ENCODE data around the gene ACTR1B. TPM values are rescaled to one million over a fixed set of nuclear protein-coding genes. Genes with fewer than 3 reads are reported as not detected.
"Not testable (repeated sequence)": the region's sequence is repeated elsewhere in the genome, so short reads cannot be mapped to it uniquely, and the experiment has no call there.

The ACTR1B gene
- total RNA-seq = 30.3 TPM

DNA sequence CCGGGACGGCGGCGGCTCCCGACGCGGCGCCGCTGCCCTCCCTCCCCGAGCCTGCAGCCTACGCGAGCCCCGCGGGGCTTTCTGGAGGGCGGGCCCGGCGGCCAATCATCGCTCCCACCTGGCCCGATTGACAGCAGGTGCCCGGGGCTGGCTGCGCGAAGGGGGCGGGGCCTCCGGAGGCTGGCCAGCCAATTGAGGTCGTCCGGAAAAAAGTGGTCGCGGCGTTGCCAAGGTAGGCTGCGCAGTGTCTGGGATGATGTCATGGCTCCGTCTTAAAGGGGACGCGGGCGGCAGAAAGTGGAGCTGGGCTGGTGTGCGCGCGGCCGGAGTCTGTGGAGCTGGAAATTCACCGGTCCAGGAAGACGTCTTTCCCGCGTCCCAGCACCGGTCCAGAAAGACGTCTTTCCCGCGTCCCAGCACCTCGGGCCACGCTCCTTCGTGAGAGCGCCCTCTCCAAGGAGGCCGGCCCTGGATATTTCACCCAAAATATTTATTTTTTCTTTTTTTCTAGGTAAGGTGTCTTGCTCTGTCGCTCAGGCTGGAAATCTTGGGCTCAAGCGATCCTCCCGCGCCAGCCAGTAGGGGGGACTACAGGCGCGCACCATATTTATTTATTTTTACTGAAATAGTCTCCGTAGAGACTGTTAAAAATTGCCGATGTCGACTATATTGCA is at the start of gene ACTR1B:
TSS of gene ACTR1B (minus strand) at position 83 of the 674 bp plus-strand sequence. CDS start 154 bp downstream, outside the sequence.
- no peaks in the 10 kb centered on the region for H3K27me3 ChIP-seq (ENCODE audit: control insufficient read depth in 3 of 3, insufficient read depth in 3 of 3, low read length in 3 of 3)
- H3K27ac ChIP-seq (ENCODE audit: low read depth, low read length) = peak within 1 kb of the TSS; percentile 94
- no peaks in the 10 kb centered on the region for H3K9me3 ChIP-seq (ENCODE audit: control insufficient read depth in 3 of 3, low read length in 3 of 3)
- peaks cover 22 to 33% (median 30%) of the 10 kb centered on the region in 3 donors for H3K4me1 ChIP-seq (ENCODE audit: control insufficient read depth in 3 of 3, insufficient read depth in 3 of 3, low read length in 3 of 3)
- peak within 1 kb of the TSS; percentile 83 to 96 (median 93) for H3K4me3 ChIP-seq (ENCODE audit: low read length in 3 of 3)
- peak within 1 kb of the TSS; percentile 89 to 97 (median 93) for H3K9ac ChIP-seq (ENCODE audit: low read depth in 1 of 3, low read length in 3 of 3)
- peaks cover 10 to 11% (median 11%) of the 10 kb centered on the region in 3 donors for H3K36me3 ChIP-seq (ENCODE audit: control insufficient read depth in 3 of 3, insufficient read depth in 3 of 3, low read length in 3 of 3)

DNA sequence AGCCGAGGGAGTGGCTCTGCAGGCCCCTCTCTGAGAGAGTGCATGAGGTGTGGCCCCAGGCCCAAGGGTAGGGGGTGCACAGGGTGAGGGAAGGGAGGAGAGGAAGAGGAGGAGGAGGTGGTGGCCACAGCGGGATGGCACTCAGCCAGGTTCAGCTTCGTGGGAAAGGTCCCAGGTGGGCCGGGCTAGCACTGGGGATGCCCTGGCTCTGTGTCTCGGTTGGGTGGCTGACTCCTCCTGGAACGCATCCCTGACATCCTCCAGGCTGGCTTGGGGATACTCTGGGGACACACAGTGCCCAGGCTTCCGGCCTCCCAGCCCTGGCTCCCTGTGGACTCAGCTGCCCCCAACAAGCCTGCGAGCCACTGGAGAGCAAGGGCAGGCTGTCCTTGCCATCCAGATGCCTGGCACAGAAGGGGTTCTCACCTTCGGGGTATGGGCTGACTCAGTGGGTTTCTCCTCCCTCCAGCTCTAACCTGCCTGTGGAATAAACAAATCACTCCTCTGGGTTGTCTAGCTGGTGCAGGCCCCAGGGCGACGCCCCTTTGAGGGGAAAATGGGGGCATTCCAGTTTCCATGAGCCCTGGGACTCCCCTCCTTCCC is 49.0 kb upstream of the ACTR1B start:
- Histone ChIP-seq H3K27ac (ENCODE audit: low read depth, low read length) (no peak overlapping the region), H3K4me3 (ENCODE audit: low read length in 3 of 3) (no peak overlapping the region)

DNA sequence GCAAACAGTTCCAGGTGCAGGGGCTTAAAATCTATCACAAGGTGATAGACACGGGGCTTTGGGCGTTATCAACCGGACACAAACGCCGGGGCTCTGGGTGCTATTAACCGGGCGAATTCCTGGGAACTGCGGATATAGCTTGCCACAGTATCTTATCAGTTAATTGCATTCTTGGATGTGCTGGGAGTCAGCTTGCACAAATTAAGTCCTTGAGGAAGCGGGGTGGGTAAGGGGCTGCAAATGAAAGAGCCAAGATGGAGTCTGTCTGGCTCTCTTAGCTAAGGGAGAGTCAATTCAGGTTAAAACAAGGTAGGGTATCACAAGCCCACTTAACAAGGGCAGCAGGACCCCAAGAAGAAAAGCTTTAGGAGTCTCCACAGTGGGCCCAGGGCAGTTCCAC is 48.3 kb upstream of the ACTR1B start:
- not testable (repeated sequence) for H3K9ac ChIP-seq (ENCODE audit: low read depth in 1 of 3, low read length in 3 of 3); H3K27ac ChIP-seq (ENCODE audit: low read depth, low read length); H3K9me3 ChIP-seq (ENCODE audit: control insufficient read depth in 3 of 3, low read length in 3 of 3); H3K36me3 ChIP-seq (ENCODE audit: control insufficient read depth in 3 of 3, insufficient read depth in 3 of 3, low read length in 3 of 3); H3K4me3 ChIP-seq (ENCODE audit: low read length in 3 of 3); H3K4me1 ChIP-seq (ENCODE audit: control insufficient read depth in 3 of 3, insufficient read depth in 3 of 3, low read length in 3 of 3); H3K27me3 ChIP-seq (ENCODE audit: control insufficient read depth in 3 of 3, insufficient read depth in 3 of 3, low read length in 3 of 3)

More for the DNA sequence above, 49.0 kb upstream of the ACTR1B start:
- H3K36me3 ChIP-seq (ENCODE audit: control insufficient read depth in 3 of 3, insufficient read depth in 3 of 3, low read length in 3 of 3) = no peaks in the 10 kb centered on the region
- H3K4me1 ChIP-seq (ENCODE audit: control insufficient read depth in 3 of 3, insufficient read depth in 3 of 3, low read length in 3 of 3) = no peaks in the 10 kb centered on the region
- no peak overlapping the region for H3K9ac ChIP-seq (ENCODE audit: low read depth in 1 of 3, low read length in 3 of 3)
- H3K9me3 ChIP-seq (ENCODE audit: control insufficient read depth in 3 of 3, low read length in 3 of 3) = no peaks in the 10 kb centered on the region
- H3K27me3 ChIP-seq (ENCODE audit: control insufficient read depth in 3 of 3, insufficient read depth in 3 of 3, low read length in 3 of 3) = peaks cover 0 to under 1% (median 0%) of the 10 kb centered on the region in 3 donors

DNA sequence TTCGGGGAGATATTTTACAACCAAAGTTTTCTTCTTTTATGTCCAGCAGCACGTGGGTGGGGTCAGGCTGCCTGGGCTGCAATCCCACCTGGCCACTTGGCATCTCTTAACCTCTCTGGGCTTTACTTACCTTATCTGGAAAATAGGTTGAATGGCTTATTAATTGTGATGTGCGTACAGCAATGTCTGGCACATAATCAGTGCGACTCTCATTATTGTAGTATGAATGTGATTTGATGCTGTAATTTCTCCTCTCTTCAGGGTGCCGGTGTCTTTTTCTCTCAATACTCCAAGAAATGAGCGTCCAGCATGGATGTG is 47.5 kb upstream of the ACTR1B start:
- peaks cover 0 to 6% (median 3%) of the 10 kb centered on the region in 3 donors for H3K27me3 ChIP-seq (ENCODE audit: control insufficient read depth in 3 of 3, insufficient read depth in 3 of 3, low read length in 3 of 3)
- no peak overlapping the region for H3K27ac ChIP-seq (ENCODE audit: low read depth, low read length)
- no peak overlapping the region for H3K9ac ChIP-seq (ENCODE audit: low read depth in 1 of 3, low read length in 3 of 3)
- H3K4me1 ChIP-seq (ENCODE audit: control insufficient read depth in 3 of 3, insufficient read depth in 3 of 3, low read length in 3 of 3) = no peaks in the 10 kb centered on the region
- no peak overlapping the region for H3K4me3 ChIP-seq (ENCODE audit: low read length in 3 of 3)
- no peaks in the 10 kb centered on the region for H3K9me3 ChIP-seq (ENCODE audit: control insufficient read depth in 3 of 3, low read length in 3 of 3)
- no peaks in the 10 kb centered on the region for H3K36me3 ChIP-seq (ENCODE audit: control insufficient read depth in 3 of 3, insufficient read depth in 3 of 3, low read length in 3 of 3)

DNA sequence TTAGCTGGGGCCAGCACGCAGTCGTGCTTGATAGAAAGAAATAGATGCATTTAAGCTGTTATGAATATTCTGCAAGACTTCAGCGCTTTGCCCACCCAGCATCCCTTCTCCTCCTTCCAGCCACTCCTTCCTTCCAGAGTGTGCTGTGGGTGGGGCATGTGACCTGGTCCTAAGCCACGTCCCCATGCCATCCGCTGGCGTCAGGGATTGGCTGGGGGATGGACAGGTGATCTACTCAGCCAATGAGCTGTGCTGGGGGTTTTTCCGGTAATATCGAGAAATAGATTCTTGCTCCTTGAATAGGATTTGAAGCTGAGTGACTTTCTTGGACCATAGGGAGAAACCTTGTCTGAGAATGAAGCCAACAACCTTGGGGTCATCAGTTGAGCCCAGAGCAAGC is 44.8 kb upstream of the ACTR1B start:
- H3K4me1 ChIP-seq (ENCODE audit: control insufficient read depth in 3 of 3, insufficient read depth in 3 of 3, low read length in 3 of 3) = no peaks in the 10 kb centered on the region
- no peak overlapping the region for H3K27ac ChIP-seq (ENCODE audit: low read depth, low read length)
- no peaks in the 10 kb centered on the region for H3K9me3 ChIP-seq (ENCODE audit: control insufficient read depth in 3 of 3, low read length in 3 of 3)
- H3K27me3 ChIP-seq (ENCODE audit: control insufficient read depth in 3 of 3, insufficient read depth in 3 of 3, low read length in 3 of 3) = peaks cover 0 to 6% (median 3%) of the 10 kb centered on the region in 3 donors
- no peak overlapping the region for H3K4me3 ChIP-seq (ENCODE audit: low read length in 3 of 3)
- H3K36me3 ChIP-seq (ENCODE audit: control insufficient read depth in 3 of 3, insufficient read depth in 3 of 3, low read length in 3 of 3) = no peaks in the 10 kb centered on the region
- no peak overlapping the region for H3K9ac ChIP-seq (ENCODE audit: low read depth in 1 of 3, low read length in 3 of 3)

DNA sequence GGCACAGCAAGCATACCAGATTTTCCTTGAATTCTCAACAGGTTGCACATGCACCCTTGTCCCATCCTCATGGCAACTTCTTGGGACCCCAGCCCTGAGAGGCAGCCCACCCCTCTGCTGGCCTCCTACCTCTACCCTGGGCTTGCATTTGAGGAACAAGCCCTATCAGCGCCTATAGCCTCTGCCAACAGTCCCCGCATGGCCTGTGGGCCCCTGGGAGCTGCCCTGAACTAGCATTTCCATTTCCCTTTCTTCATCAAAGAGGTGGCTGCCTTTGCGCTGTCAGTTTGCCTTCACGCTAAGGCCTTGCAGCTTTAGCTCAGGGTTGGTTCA is 44.2 kb upstream of the ACTR1B start:
- Histone ChIP-seq H3K36me3 (ENCODE audit: control insufficient read depth in 3 of 3, insufficient read depth in 3 of 3, low read length in 3 of 3) (no peaks in the 10 kb centered on the region), H3K27ac (ENCODE audit: low read depth, low read length) (no peak overlapping the region), H3K9ac (ENCODE audit: low read depth in 1 of 3, low read length in 3 of 3) (no peak overlapping the region), H3K4me3 (ENCODE audit: low read length in 3 of 3) (no peak overlapping the region), H3K27me3 (ENCODE audit: control insufficient read depth in 3 of 3, insufficient read depth in 3 of 3, low read length in 3 of 3) (peaks cover 0 to 6% (median 3%) of the 10 kb centered on the region in 3 donors), H3K4me1 (ENCODE audit: control insufficient read depth in 3 of 3, insufficient read depth in 3 of 3, low read length in 3 of 3) (no peaks in the 10 kb centered on the region), H3K9me3 (ENCODE audit: control insufficient read depth in 3 of 3, low read length in 3 of 3) (no peaks in the 10 kb centered on the region)

DNA sequence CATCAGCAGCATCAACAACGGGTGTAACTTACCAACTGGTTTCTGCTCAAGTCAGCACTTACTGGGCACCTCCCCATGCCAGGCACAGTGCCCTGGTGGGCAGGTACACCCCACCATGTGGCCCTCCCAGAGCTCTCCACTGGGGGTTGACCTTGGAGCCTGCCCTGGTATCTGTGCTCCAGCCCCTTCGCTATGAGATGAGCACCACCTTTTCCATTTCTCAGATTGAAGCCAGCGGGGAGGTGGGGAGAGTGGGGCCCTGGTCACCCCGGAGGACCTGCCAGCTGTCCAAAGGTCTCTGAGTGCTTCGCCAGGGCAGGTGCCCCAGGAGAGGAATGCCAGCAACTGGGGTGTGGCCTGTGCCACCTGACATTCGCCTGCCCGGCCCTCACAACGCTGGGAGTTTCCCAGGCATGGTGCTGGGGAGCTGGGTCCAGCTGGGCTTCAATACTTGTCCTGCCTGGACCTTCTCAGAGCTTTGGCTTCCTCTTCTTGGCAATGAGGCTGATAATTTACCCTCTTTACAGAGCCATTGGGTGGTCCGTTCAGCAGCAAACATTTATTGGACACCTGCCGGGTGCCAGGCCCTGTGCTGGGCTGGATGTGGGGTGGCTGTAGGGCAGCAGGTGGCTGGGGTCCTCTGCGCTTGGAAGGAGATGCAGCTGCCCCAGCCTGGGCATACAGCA is 43.7 kb upstream of the ACTR1B start:
- Histone ChIP-seq H3K27me3 (ENCODE audit: control insufficient read depth in 3 of 3, insufficient read depth in 3 of 3, low read length in 3 of 3) (peaks cover 0 to 6% (median 3%) of the 10 kb centered on the region in 3 donors), H3K9ac (ENCODE audit: low read depth in 1 of 3, low read length in 3 of 3) (no peak overlapping the region), H3K9me3 (ENCODE audit: control insufficient read depth in 3 of 3, low read length in 3 of 3) (no peaks in the 10 kb centered on the region), H3K36me3 (ENCODE audit: control insufficient read depth in 3 of 3, insufficient read depth in 3 of 3, low read length in 3 of 3) (no peaks in the 10 kb centered on the region), H3K4me1 (ENCODE audit: control insufficient read depth in 3 of 3, insufficient read depth in 3 of 3, low read length in 3 of 3) (no peaks in the 10 kb centered on the region), H3K27ac (ENCODE audit: low read depth, low read length) (no peak overlapping the region), H3K4me3 (ENCODE audit: low read length in 3 of 3) (no peak overlapping the region)

DNA sequence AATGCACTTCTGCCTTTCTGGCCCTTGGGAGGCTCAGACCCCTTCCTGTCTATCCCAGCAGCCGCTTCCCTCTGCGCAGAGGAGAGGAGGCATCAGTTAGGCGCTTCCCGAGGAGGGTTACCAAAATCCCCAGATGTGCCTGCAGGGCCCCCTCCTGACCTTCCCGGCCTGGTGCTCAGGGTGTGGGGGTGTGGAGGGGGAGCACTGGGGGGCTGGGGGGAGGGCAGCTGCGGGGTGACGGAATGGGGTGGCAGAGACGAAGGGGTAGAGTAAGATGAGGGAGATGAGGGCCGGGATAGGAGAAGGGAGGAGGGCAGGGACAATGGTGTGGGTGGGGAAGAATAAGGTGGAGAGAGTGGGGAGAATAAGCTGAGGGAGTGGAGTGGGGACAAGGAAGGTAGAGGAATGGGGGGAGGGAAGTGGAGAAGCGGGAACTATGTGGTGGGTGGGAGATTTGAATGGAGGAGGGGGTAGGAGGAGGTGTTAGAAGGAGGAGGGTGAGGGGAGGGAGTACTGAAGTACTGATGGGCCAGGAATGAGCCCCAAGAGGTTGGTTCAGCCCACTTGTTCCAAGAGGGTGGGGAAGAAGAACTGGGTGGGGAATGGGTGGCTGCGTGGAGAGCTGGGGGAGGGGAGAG is 43.0 kb upstream of the ACTR1B start:
- Histone ChIP-seq H3K27ac (ENCODE audit: low read depth, low read length) (no peak overlapping the region), H3K9me3 (ENCODE audit: control insufficient read depth in 3 of 3, low read length in 3 of 3) (no peaks in the 10 kb centered on the region), H3K9ac (ENCODE audit: low read depth in 1 of 3, low read length in 3 of 3) (no peak overlapping the region), H3K4me1 (ENCODE audit: control insufficient read depth in 3 of 3, insufficient read depth in 3 of 3, low read length in 3 of 3) (no peaks in the 10 kb centered on the region), H3K4me3 (ENCODE audit: low read length in 3 of 3) (no peak overlapping the region), H3K27me3 (ENCODE audit: control insufficient read depth in 3 of 3, insufficient read depth in 3 of 3, low read length in 3 of 3) (peaks cover 0 to 6% (median 3%) of the 10 kb centered on the region in 3 donors), H3K36me3 (ENCODE audit: control insufficient read depth in 3 of 3, insufficient read depth in 3 of 3, low read length in 3 of 3) (no peaks in the 10 kb centered on the region)

DNA sequence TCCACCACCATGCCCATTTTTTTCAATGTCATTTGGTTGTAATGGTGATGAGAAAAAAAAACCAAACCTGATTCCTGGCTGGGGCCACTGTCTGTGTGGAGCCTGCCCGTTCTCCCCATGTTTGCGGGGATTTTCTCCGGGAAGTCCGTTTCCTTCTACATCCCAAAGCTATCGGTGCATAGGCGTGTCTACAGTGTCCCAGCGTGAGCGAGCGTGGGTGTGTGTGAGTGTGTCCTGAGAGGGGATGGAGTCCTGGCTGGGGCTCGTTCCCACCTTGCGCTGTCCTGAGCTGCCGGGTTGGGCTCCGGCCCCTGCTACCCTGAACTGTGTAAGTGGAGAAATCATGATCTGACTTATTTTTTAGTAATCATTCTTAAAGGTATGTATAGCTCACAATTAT is 42.3 kb upstream of the ACTR1B start:
- H3K36me3 ChIP-seq (ENCODE audit: control insufficient read depth in 3 of 3, insufficient read depth in 3 of 3, low read length in 3 of 3) = no peaks in the 10 kb centered on the region
- H3K9me3 ChIP-seq (ENCODE audit: control insufficient read depth in 3 of 3, low read length in 3 of 3) = no peaks in the 10 kb centered on the region
- H3K4me3 ChIP-seq (ENCODE audit: low read length in 3 of 3) = no peak overlapping the region
- H3K27ac ChIP-seq (ENCODE audit: low read depth, low read length) = no peak overlapping the region
- H3K4me1 ChIP-seq (ENCODE audit: control insufficient read depth in 3 of 3, insufficient read depth in 3 of 3, low read length in 3 of 3) = no peaks in the 10 kb centered on the region
- H3K9ac ChIP-seq (ENCODE audit: low read depth in 1 of 3, low read length in 3 of 3) = no peak overlapping the region
- peaks cover 0 to 6% (median 3%) of the 10 kb centered on the region in 3 donors for H3K27me3 ChIP-seq (ENCODE audit: control insufficient read depth in 3 of 3, insufficient read depth in 3 of 3, low read length in 3 of 3)

DNA sequence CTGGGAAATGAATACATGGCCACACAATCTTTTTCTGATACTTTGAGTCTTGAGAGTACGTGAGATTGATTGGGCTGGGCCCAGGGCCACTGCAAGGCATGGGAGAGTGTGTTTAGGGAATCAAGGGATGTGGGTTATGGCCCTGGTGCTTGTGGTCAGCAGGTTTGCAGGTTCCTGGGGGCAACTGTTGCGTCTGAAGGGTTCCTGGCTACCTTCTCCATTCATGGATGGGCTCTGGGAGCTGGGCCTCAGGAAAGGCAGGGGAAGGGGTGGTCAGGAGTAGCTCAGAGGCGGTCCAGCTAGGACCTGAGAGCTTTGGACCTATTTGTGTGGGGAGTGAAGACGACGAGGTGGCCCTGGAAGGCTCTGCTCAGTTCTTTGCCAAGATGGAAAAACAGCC is 41.1 kb upstream of the ACTR1B start:
- Histone ChIP-seq H3K4me3 (ENCODE audit: low read length in 3 of 3) (no peak overlapping the region), H3K9me3 (ENCODE audit: control insufficient read depth in 3 of 3, low read length in 3 of 3) (no peaks in the 10 kb centered on the region), H3K9ac (ENCODE audit: low read depth in 1 of 3, low read length in 3 of 3) (no peak overlapping the region), H3K4me1 (ENCODE audit: control insufficient read depth in 3 of 3, insufficient read depth in 3 of 3, low read length in 3 of 3) (no peaks in the 10 kb centered on the region), H3K36me3 (ENCODE audit: control insufficient read depth in 3 of 3, insufficient read depth in 3 of 3, low read length in 3 of 3) (no peaks in the 10 kb centered on the region), H3K27ac (ENCODE audit: low read depth, low read length) (no peak overlapping the region), H3K27me3 (ENCODE audit: control insufficient read depth in 3 of 3, insufficient read depth in 3 of 3, low read length in 3 of 3) (peaks cover 0 to 6% (median 3%) of the 10 kb centered on the region in 3 donors)
